HUES64 (cell line): Measurements from ENCODE around the gene LEMD1.
"Not testable (repeated sequence)": the region's sequence is repeated elsewhere in the genome, so short reads cannot be mapped to it uniquely, and the experiment has no call there.

ENCODE experiments used
- H3K27ac ChIP-seq: 2 replicates; pipeline ENCODE4 v1.7.0; 2013; ENCODE audit warnings: low read depth, low read length, inconsistent platforms
- H3K27me3 ChIP-seq: 2 replicates; pipeline ENCODE4 v1.6.1; 2013; ENCODE audit warnings: mild to moderate bottlenecking, low read length; ENCODE audit not compliant: insufficient read depth
- H3K36me3 ChIP-seq: 2 replicates; pipeline ENCODE4 v1.6.1; 2013; ENCODE audit warnings: mild to moderate bottlenecking, low read length; ENCODE audit not compliant: insufficient read depth
- H3K4me1 ChIP-seq: 2 replicates; pipeline ENCODE4 v1.6.1; 2013; ENCODE audit warnings: mild to moderate bottlenecking, low read length, moderate library complexity; ENCODE audit not compliant: insufficient read depth
- H3K4me3 ChIP-seq: 2 replicates; pipeline ENCODE4 v1.5.1; 2013; ENCODE audit warnings: mild to moderate bottlenecking, low read length, moderate library complexity
- H3K9ac ChIP-seq: 2 replicates; pipeline ENCODE4 v1.6.1; 2013; ENCODE audit warnings: mild to moderate bottlenecking, low read depth, low read length
- H3K9me3 ChIP-seq: 2 replicates; pipeline ENCODE4 v1.6.1; 2013; ENCODE audit warnings: low read depth, low read length; ENCODE audit not compliant: insufficient read depth
- WGBS: fragments of 150-250, 120-280 bp; methylation state at CpG from one replicate; pipeline ENCODE4 v1.1.7; 2013; ENCODE audit warnings: missing lambda C conversion rate; 5-methylcytosine and 5-hydroxymethylcytosine counted together

The LEMD1 gene

DNA sequence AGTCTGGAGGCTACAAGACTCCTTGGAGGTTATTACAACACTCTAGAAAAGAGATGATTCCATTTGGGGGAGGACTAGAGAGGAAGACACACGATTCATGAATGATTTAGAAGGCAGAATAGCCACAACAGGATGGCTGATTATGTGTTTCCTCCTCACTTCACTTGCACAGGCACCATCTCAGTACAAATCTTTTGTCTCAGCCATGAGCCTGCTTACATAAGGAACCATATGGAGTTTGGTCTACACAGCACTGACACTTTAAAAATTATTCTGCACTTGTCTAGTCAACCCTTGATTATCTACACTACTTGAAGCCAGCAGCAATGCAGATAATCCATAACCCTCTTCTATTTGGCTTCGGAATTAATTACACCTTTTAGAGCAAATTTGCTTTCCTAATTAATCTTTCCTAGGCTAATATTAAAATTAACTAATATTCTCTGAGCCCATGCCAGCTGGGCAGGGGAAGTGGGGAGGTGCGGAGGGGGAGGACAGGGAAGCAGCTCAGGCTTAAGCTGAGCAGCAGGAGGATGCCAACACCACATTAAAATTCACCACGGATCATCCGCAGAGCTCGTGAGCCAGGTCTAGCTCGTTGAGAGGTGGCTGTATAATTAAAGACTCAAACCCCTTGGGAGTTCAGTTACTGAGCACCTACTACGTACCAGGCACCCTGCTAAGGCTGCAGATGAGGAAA, 3.2 kb upstream of the LEMD1 start:
- Histone ChIP-seq H3K9me3 (no peaks in the 10 kb centered on the region), H3K4me1 (peaks cover 10% of the 10 kb centered on the region; the same call in 1 of the 2 replicates), H3K9ac (no peak overlapping the region), H3K36me3 (no peaks in the 10 kb centered on the region), H3K27me3 (peaks cover 3% of the 10 kb centered on the region; the same call in 1 of the 2 replicates), H3K27ac (no peak overlapping the region), H3K4me3 (no peak overlapping the region)
- WGBS: 72% methylated on average over 7 of the region's 8 CpGs

DNA sequence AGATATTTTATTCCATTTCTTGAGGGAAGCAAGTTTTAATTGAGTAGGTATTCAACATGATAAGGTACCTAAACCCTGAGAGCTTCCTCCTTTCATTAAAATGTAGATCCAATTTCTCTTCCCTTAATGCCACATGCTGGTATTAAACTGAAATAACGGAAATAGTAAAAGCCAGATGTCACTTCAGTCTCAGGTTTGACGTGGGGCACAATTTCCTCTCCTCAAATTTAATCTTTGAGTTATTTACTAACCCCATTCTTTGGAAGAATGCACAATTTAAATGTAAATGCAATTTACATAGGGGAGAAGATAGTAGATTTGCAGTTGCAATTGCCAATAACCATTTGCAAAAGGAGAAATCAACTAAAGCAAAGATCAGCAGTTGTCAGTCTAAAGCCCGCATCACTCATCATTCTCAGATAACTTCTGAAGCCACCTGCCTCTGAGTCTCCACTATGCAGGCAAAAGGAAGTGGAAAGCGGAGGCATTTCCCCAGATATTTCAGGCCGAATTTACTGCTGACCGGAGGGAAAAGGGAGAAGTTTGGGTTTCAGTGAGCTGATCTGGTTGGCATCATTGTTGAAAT, 2.1 kb upstream of the LEMD1 start:
- 84% methylated on average over 6 of the region's 6 CpGs for WGBS
- Histone ChIP-seq H3K9ac (no peak overlapping the region), H3K27ac (no peak overlapping the region), H3K36me3 (no peaks in the 10 kb centered on the region), H3K27me3 (0 out of 2 replicates have a peak, but pooled peaks cover 3% of the 10 kb centered on the region), H3K9me3 (no peaks in the 10 kb centered on the region), H3K4me3 (no peak overlapping the region), H3K4me1 (peaks cover 10% of the 10 kb centered on the region; the same call in 1 of the 2 replicates)

DNA sequence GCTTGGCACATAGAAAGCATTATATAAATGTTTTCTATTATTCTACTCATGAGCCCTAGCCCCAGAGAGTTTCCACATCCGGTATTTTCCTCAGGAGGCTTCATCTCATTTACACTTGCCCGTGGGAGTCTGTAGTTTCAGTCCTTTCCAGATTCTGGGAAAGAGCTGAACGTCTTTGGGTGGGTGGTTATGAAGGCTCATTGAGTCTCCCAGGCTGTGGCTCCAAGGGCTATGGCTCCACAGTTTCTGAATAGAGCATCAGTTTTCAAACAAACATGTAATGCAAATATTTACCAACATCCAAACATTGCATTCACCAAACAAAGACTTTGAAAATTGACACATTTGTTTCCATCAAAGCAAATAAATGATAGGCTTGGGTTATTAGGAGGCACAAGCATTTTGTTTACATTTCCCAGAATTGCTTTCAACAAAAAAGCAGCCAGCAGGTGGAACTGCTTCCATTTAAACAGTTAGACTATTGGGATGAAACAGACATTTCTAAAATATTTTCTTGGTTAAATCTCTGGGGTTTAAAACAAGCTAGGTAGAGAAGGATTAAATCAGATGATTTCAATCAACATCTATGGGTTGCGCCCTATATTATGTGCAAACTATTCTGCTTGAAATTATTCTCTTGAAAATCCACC, 1.3 kb upstream of the LEMD1 start:
- 83% methylated on average over 4 of the region's 4 CpGs for WGBS
- H3K27ac ChIP-seq: no peak overlapping the region

DNA sequence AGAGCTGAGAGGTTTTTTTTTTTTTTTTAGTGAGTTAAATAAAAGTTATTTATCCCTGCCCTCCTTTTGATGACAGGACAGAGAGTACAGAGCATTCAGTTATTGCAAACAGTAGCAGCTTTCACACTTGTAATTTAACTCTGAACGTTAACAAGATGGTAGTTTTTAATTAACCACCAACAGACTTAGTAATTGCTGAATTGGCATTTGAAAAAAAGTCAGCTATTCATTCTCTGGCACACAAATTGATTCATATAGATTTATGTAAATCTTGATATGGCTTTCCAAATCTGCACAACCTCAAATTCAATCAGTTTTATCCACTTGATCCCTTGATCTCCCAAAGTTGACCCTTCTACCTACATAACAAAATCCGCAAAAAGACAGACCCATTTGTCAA, 918 bp downstream of the LEMD1 start:
- no peak overlapping the region for H3K9ac ChIP-seq
- no peaks in the 10 kb centered on the region for H3K27me3 ChIP-seq
- H3K4me1 ChIP-seq: peaks cover 10% of the 10 kb centered on the region; the same call in 1 of the 2 replicates
- H3K4me3 ChIP-seq: no peak overlapping the region
- no peaks in the 10 kb centered on the region for H3K36me3 ChIP-seq
- whole genome bisulfite sequencing: 71% methylated on average over 2 of the region's 2 CpGs
- H3K9me3 ChIP-seq: no peaks in the 10 kb centered on the region
- no peak overlapping the region for H3K27ac ChIP-seq

More for the DNA sequence above, 1.3 kb upstream of the LEMD1 start:
- no peak overlapping the region for H3K4me3 ChIP-seq
- peaks cover 10% of the 10 kb centered on the region; the same call in 1 of the 2 replicates for H3K4me1 ChIP-seq
- no peaks in the 10 kb centered on the region for H3K9me3 ChIP-seq
- H3K36me3 ChIP-seq: no peaks in the 10 kb centered on the region
- H3K27me3 ChIP-seq: 0 out of 2 replicates have a peak, but pooled peaks cover 3% of the 10 kb centered on the region
- no peak overlapping the region for H3K9ac ChIP-seq

DNA sequence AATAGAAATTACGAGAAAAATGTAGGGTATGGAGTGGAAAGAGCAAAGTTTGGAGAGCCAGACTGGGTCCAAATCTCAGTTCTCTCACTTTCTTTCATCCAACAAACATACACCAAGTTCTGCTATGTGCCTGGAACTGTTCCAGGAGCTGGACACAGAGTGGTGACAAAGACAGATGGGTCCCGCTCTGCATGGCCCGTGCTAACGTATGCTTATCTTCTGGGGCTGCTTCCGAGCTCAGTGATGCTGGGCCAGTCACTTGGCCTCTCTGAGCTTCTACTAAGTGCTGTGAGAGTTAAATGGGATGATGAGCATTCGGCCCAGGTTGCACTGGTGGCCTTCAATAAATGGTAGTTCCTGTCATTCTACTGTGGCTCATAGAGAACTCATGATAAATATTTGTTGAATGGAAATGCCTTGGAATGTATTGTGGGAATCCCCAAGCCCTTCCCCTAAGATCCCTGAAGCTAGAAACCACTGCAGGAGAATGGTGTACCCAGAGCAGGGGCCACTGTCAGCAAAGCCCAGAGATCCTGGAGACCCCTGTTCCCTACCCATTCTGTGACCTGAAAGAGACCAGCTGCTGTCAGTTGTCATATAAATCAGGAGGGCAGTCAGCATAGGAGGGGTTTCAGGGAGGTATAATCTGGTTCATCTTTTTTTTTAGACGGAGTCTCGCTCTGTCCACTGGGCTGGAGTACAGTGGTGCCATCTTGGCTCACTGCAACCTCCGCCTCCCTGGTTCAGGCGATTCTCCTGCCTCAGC, 3.8 kb downstream of the LEMD1 start:
- H3K27ac ChIP-seq: no peak overlapping the region
- 92% methylated on average over 10 of the region's 10 CpGs for WGBS
- no peaks in the 10 kb centered on the region for H3K27me3 ChIP-seq
- H3K36me3 ChIP-seq: no peaks in the 10 kb centered on the region
- no peaks in the 10 kb centered on the region for H3K9me3 ChIP-seq
- no peak overlapping the region for H3K9ac ChIP-seq
- no peak overlapping the region for H3K4me3 ChIP-seq
- no peaks in the 10 kb centered on the region for H3K4me1 ChIP-seq

DNA sequence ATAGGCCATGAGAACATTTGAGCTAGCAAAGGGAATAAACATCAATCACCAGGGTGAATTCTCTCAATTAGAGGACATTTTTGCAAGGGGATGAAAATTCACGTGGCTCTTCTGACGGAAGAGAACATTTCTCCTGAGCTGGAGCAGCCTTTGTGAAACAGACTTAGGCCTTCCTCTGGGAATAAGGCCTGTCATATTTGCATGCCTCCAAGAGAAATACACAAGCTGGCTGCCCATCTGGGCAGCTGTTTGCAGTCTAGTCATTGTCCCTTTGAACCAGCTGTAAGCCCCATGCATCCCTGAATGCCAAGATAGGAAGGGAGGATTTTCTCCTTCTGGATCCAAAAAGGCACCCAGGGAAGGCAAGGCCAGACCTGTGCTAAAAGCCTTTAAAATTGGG, 5.5 kb downstream of the LEMD1 start:
- Histone ChIP-seq H3K36me3 (no peaks in the 10 kb centered on the region), H3K9ac (no peak overlapping the region), H3K4me3 (no peak overlapping the region), H3K4me1 (no peaks in the 10 kb centered on the region), H3K27ac (no peak overlapping the region), H3K27me3 (no peaks in the 10 kb centered on the region), H3K9me3 (no peaks in the 10 kb centered on the region)
- 90% methylated on average over 2 of the region's 2 CpGs for WGBS

DNA sequence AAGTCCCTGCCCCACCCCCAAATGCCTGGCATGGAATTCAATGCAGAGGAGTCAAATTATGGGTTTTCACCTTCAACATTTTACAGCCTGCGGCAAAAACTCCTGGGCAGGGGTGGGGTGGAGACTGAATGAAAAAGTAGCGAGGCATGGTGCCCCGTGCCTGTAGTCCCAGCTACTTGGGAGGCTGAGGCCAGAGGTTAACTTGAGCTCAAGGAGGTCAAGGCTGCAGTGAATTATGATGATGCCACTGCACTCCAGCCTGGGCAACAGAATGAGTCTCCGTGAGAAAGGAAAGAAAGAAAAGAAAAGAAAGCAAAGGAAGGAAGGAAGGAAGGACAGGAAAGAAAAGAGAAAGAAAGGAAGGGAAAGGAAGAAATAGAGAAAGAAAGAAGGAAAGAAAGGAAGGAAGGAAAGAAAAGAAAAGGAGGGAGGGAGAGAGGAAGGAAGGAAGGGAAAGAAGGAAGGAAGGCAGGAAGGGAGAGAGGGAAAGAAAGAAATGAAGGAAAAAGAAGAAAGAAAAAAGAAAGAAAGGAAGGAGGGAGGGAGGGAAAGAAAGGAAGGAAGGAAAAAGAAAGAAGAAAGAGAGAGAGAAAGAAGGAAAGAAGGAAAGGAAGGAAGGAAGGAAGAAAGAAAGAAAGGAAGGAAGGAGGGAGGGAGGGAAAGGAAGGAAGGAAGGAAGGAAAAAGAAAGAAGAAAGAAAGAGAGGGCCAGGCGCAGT, 11.1 kb downstream of the LEMD1 start:
- WGBS: 92% methylated on average over 5 of the region's 5 CpGs
- Histone ChIP-seq H3K27me3 (no peaks in the 10 kb centered on the region), H3K9ac (no peak overlapping the region), H3K27ac (no peak overlapping the region), H3K4me1 (no peaks in the 10 kb centered on the region), H3K4me3 (no peak overlapping the region), H3K9me3 (peaks cover 8% of the 10 kb centered on the region), H3K36me3 (no peaks in the 10 kb centered on the region)

DNA sequence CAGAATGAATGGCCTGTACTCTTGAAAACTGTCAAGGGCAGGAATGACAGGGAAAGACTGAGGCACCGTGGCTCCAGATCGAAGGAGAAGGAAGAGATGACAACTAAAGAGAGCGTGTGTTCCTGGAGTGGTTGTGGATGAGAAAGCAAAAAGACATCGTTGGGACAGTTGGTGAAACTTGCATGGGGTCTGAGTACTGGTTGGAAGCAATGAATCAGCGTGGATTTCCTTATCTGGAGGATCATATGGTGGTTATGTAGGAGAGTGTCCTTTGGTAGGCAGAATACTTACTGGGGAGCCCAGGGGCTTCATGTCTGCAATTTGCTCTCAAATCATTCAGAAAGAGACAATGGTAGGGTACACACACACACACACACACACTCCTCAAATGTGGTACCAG, 13.9 kb downstream of the LEMD1 start:
- 92% methylated on average over 5 of the region's 5 CpGs for WGBS
- Histone ChIP-seq H3K9ac (no peak overlapping the region), H3K27ac (no peak overlapping the region), H3K36me3 (no peaks in the 10 kb centered on the region), H3K27me3 (no peaks in the 10 kb centered on the region), H3K4me1 (no peaks in the 10 kb centered on the region), H3K4me3 (no peak overlapping the region), H3K9me3 (peaks cover 8% of the 10 kb centered on the region)

DNA sequence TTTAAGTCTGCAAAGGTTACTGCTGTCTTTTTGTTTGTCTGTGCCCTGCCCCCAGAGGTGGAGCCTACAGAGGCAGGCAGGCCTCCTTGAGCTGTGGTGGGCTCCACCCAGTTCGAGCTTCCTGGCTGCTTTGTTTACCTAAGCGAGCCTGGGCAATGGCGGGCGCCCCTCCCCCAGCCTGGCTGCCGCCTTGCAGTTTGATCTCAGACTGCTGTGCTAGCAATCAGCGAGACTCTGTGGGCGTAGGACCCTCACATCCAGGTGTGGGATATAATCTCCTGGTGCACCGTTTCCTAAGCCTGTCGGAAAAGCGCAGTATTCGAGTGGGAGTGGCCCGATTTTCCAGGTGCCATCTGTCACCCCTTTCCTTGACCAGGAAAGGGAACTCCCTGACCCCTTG, 15.6 kb downstream of the LEMD1 start:
- H3K4me1 ChIP-seq, H3K9me3 ChIP-seq, H3K27ac ChIP-seq, H3K27me3 ChIP-seq, H3K9ac ChIP-seq, H3K36me3 ChIP-seq, H3K4me3 ChIP-seq: not testable (repeated sequence)
- 85% methylated on average over 11 of the region's 12 CpGs for WGBS

DNA sequence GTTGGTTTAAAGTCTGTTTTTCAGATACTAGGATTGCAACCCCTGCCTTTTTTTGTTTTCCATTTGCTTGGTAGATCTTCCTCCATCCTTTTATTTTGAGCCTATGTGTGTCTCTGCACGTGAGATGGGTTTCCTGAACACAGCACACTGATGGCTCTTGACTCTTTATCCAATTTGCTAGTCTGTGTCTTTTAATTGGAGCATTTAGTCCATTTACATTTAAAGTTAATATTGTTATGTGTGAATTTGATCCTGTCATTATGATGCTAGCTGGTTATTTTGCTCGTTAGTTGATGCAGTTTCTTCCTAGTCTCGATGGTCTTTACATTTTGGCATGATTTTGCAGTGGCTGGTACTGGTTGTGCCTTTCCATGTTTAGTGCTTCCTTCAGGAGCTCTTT, 17.4 kb downstream of the LEMD1 start:
- H3K4me3 ChIP-seq, H3K36me3 ChIP-seq, H3K27ac ChIP-seq, H3K4me1 ChIP-seq, H3K9me3 ChIP-seq, H3K27me3 ChIP-seq, H3K9ac ChIP-seq: not testable (repeated sequence)
- 100% methylated on average over 1 of the region's 3 CpGs for WGBS
